SK-N-MC (cell line): ENCODE results near the gene GOPC.

ENCODE experiments used
- EZH2 ChIP-seq: fragments of 200-600 bp; sonication (generic); IDR thresholded peaks from one replicate; pipeline ENCODE4 v1.6.1; 2017; ENCODE audit warnings: antibody characterized with exemption
- FOXP2 ChIP-seq: optimal IDR thresholded peaks from 2 replicates; pipeline ENCODE3; 2011; ENCODE audit warnings: mild to moderate bottlenecking, moderate library complexity; ENCODE audit not compliant: insufficient read depth; ENCODE audit errors: extremely low read length, control extremely low read depth
- POLR2AphosphoS5 ChIP-seq: IDR thresholded peaks from 2 replicates; pipeline ENCODE4 v1.6.1; 2012; ENCODE audit warnings: mild to moderate bottlenecking, low read depth, low read length, borderline replicate concordance

GRCh38 chr6:117568247-117568646, 34.1 kb downstream of the GOPC start:
- no peak for TF ChIP-seq EZH2
- no peak for TF ChIP-seq POLR2AphosphoS5
- TF ChIP-seq FOXP2, result no peak
